Measurements from ENCODE around the gene SH3PXD2A.
"Not testable (repeated sequence)": the region's sequence is repeated elsewhere in the genome, so short reads cannot be mapped to it uniquely, and the experiment has no call there.

SH3PXD2A gene

GRCh38 chr10:103742824-103743223 is 112.6 kb downstream of the SH3PXD2A start:
- DNase-seq = no peak

GRCh38 chr10:103740611-103741010 is 114.8 kb downstream of the SH3PXD2A start:
- no peak for DNase-seq

- DNase-seq = no peak
Measured at GRCh38 chr10:103739039-103739764, 116.2 kb downstream of the SH3PXD2A start.

- DNase-seq = no peak
Measured at GRCh38 chr10:103737735-103738367, 117.5 kb downstream of the SH3PXD2A start.

- DNase-seq = no peak
Measured at GRCh38 chr10:103736763-103737162, 118.6 kb downstream of the SH3PXD2A start.

- no peak for DNase-seq
Measured at GRCh38 chr10:103736044-103736443, 119.3 kb downstream of the SH3PXD2A start.

GRCh38 chr10:103734731-103735130 is 120.6 kb downstream of the SH3PXD2A start:
- DNase-seq = no peak

- DNase-seq = no peak
Measured at GRCh38 chr10:103733045-103733419, 122.3 kb downstream of the SH3PXD2A start.

- no peak for DNase-seq
Measured at GRCh38 chr10:103732339-103733044, 122.9 kb downstream of the SH3PXD2A start.

- no peak for DNase-seq
Measured at GRCh38 chr10:103731609-103732270, 123.6 kb downstream of the SH3PXD2A start.

- DNase-seq = not testable (repeated sequence)
Measured at GRCh38 chr10:103731026-103731425, 124.3 kb downstream of the SH3PXD2A start.

GRCh38 chr10:103729851-103730250 is 125.5 kb downstream of the SH3PXD2A start:
- DNase-seq = no peak

- DNase-seq = no peak
Measured at GRCh38 chr10:103727991-103728689, 127.2 kb downstream of the SH3PXD2A start.

GRCh38 chr10:103727546-103727963 is 127.8 kb downstream of the SH3PXD2A start:
- DNase-seq = no peak

GRCh38 chr10:103726637-103727036 is 128.7 kb downstream of the SH3PXD2A start:
- no peak for DNase-seq

GRCh38 chr10:103725242-103725641 is 130.1 kb downstream of the SH3PXD2A start:
- DNase-seq = no peak

GRCh38 chr10:103724771-103725170 is 130.6 kb downstream of the SH3PXD2A start:
- DNase-seq = no peak

- DNase-seq = no peak
Measured at GRCh38 chr10:103724074-103724473, 131.3 kb downstream of the SH3PXD2A start.

- DNase-seq = no peak
Measured at GRCh38 chr10:103723557-103723956, 131.8 kb downstream of the SH3PXD2A start.

GRCh38 chr10:103722632-103723031 is 132.7 kb downstream of the SH3PXD2A start:
- DNase-seq = no peak

GRCh38 chr10:103720964-103721335 is 134.4 kb downstream of the SH3PXD2A start:
- no peak for DNase-seq

GRCh38 chr10:103720328-103720963 is 134.9 kb downstream of the SH3PXD2A start:
- no peak for DNase-seq

Measured in stimulated activated CD4-positive, alpha-beta T cell treated with anti-CD3 and anti-CD28 coated beads, Interleukin-4, amount 100 ng/mL, for 4 hours (primary cell).